CD14-positive monocyte (primary cell): ENCODE data around the gene ZNF512. TPM values are rescaled to one million over a fixed set of nuclear protein-coding genes. Genes with fewer than 3 reads are reported as not detected.
"Not testable (repeated sequence)": the region's sequence is repeated elsewhere in the genome, so short reads cannot be mapped to it uniquely, and the experiment has no call there.

Source experiments
- DNase-seq, 3 donors: peaks; one replicate each; pipeline ENCODE4 v3.0.0-alpha.2; 2011 to 2022
- H2AFZ ChIP-seq: 2 replicates; pipeline ENCODE4 v1.6.0; 2012; ENCODE audit warnings: mild to moderate bottlenecking, low read depth, low read length, inconsistent platforms; ENCODE audit not compliant: insufficient read depth, poor library complexity, severe bottlenecking
- H3K27ac ChIP-seq, 2 donors: 1 replicate in 1 of 2; 2 replicates in 1 of 2; pipeline ENCODE4 v1.5.1; 2012 to 2013; ENCODE audit warnings: low read length in 2 of 2, control low read depth in 1 of 2, inconsistent platforms in 1 of 2, low read depth in 1 of 2, mild to moderate bottlenecking in 1 of 2
- H3K27me3 ChIP-seq, 2 donors: one replicate each; pipeline versions ENCODE4 v1.6.0 to v1.6.1; 2011 to 2013; ENCODE audit warnings: low read length in 2 of 2; ENCODE audit not compliant: control insufficient read depth in 2 of 2, insufficient read depth in 2 of 2
- H3K36me3 ChIP-seq, 2 donors: replicated peaks in 1 of 2; 1 replicate in 1 of 2; 2 replicates in 1 of 2; pipeline versions ENCODE4 v1.5.1 to v1.6.1; 2012 to 2013; ENCODE audit warnings: low read length in 2 of 2, control low read depth in 1 of 2, inconsistent platforms in 1 of 2, mild to moderate bottlenecking in 1 of 2; ENCODE audit not compliant: insufficient read depth in 2 of 2, control insufficient read depth in 1 of 2
- H3K4me1 ChIP-seq, 2 donors: 1 replicate in 1 of 2; 2 replicates in 1 of 2; pipeline versions ENCODE4 v1.5.1 to v1.6.1; 2012 to 2013; ENCODE audit warnings: low read length in 2 of 2, control low read depth in 1 of 2, inconsistent platforms in 1 of 2, mild to moderate bottlenecking in 1 of 2, moderate library complexity in 1 of 2; ENCODE audit not compliant: insufficient read depth in 2 of 2, control insufficient read depth in 1 of 2
- H3K4me2 ChIP-seq: replicated peaks from 2 replicates; pipeline ENCODE3; 2012; ENCODE audit warnings: low read length, moderate library complexity, mild to moderate bottlenecking; ENCODE audit not compliant: poor library complexity, severe bottlenecking; ENCODE audit errors: extremely low read depth
- H3K4me3 ChIP-seq, 3 experiments: fragments of 200-600 bp in 1 of 3; sonication (generic) in 1 of 3; replicated peaks in 1 of 3; 1 replicate in 2 of 3; 2 replicates in 1 of 3; pipeline ENCODE4 v1.5.1; 2011 to 2013; ENCODE audit warnings: low read length in 3 of 3, mild to moderate bottlenecking in 3 of 3, control low read depth in 2 of 3, low read depth in 2 of 3, inconsistent platforms in 1 of 3, moderate library complexity in 1 of 3
- H3K79me2 ChIP-seq: 2 replicates; pipeline ENCODE4 v1.6.0; 2012; ENCODE audit warnings: mild to moderate bottlenecking, control low read depth, inconsistent platforms, low read length, moderate library complexity; ENCODE audit not compliant: insufficient read depth
- H3K9ac ChIP-seq: 2 replicates; pipeline ENCODE4 v1.6.0; 2017; ENCODE audit warnings: low read length, mild to moderate bottlenecking; ENCODE audit not compliant: insufficient read depth, poor library complexity, severe bottlenecking
- H3K9me3 ChIP-seq, 2 donors: replicated peaks in 1 of 2; 1 replicate in 1 of 2; 2 replicates in 1 of 2; pipeline versions ENCODE4 v1.5.1 to v1.6.1; 2012 to 2013; ENCODE audit warnings: low read length in 2 of 2, control low read depth in 1 of 2; ENCODE audit not compliant: control insufficient read depth in 1 of 2, insufficient read depth in 1 of 2
- H4K20me1 ChIP-seq: 2 replicates; pipeline ENCODE4 v1.6.0; 2012; ENCODE audit warnings: mild to moderate bottlenecking, low read length, control low read depth, moderate library complexity; ENCODE audit not compliant: insufficient read depth
- H3K27ac Mint-ChIP-seq, 7 donors: one replicate each; pipeline ENCODE4 v1.8.0; 2020; ENCODE audit warnings: mild to moderate bottlenecking in 7 of 7, mixed read lengths in 7 of 7, moderate library complexity in 6 of 7, inconsistent platforms in 2 of 7
- H3K27me3 Mint-ChIP-seq, 3 donors: one replicate each; pipeline ENCODE4 v1.8.0; 2021 to 2022; ENCODE audit warnings: low read depth in 3 of 3, mild to moderate bottlenecking in 3 of 3, mixed read lengths in 3 of 3, moderate library complexity in 3 of 3, inconsistent platforms in 1 of 3
- H3K36me3 Mint-ChIP-seq, 2 donors: one replicate each; pipeline ENCODE4 v1.8.0; 2020; ENCODE audit warnings: mixed read lengths in 2 of 2, inconsistent platforms in 1 of 2, mild to moderate bottlenecking in 1 of 2
- H3K4me1 Mint-ChIP-seq: one replicate; pipeline ENCODE4 v1.8.0; 2020; ENCODE audit warnings: mild to moderate bottlenecking, mixed read lengths
- H3K4me3 Mint-ChIP-seq, 2 donors: one replicate each; pipeline ENCODE4 v1.8.0; 2020; ENCODE audit warnings: mild to moderate bottlenecking in 2 of 2, mixed read lengths in 2 of 2, moderate library complexity in 1 of 2
- H3K9me3 Mint-ChIP-seq, 7 donors: one replicate each; pipeline ENCODE4 v1.8.0; 2020 to 2022; ENCODE audit warnings: mixed read lengths in 7 of 7, mild to moderate bottlenecking in 6 of 7, moderate library complexity in 6 of 7, inconsistent platforms in 2 of 7
- CTCF ChIP-seq: fragments of 200-600 bp; IDR thresholded peaks from one replicate; pipeline ENCODE4 v1.8.0; 2022; ENCODE audit warnings: antibody characterized with exemption, mild to moderate bottlenecking
- WGBS: methylation state at CpG from one replicate; pipeline ENCODE4 v1.1.5; 2013; ENCODE audit warnings: missing lambda C conversion rate; ENCODE audit not compliant: insufficient coverage; 5-methylcytosine and 5-hydroxymethylcytosine counted together
- intact Hi-C, 2 donors: fragments of 100-400 bp; cut with micrococcal nuclease; formaldehyde crosslinking; loops; one replicate each; pipeline versions ENCODE4 v1.15.0 to v1.15.1; 2023
- polyA plus RNA-seq, 3 donors: library from polyadenylated mRNA; depleted of rRNA in 1 of 3; unstranded in 2 of 3; stranded (reverse) in 1 of 3; fragments of 300-500 nt in 2 of 3; fragments of >200 nt in 1 of 3; fragmentation: Illumina TruSeq in 2 of 3; gene quantifications; 1 replicate in 2 of 3; 2 replicates in 1 of 3; pipeline ENCODE4 v1.2.3, GENCODE V29; 2012 to 2021

Gene ZNF512
- polyA plus RNA-seq, 3 donors, result 6.7 to 13.1 (median 12.8) TPM

- H3K27me3 ChIP-seq, H3K4me3 Mint-ChIP-seq, H3K36me3 ChIP-seq, H3K36me3 Mint-ChIP-seq, H3K4me3 ChIP-seq, H2AFZ ChIP-seq, H3K4me1 Mint-ChIP-seq, intact Hi-C loops, H3K27ac ChIP-seq, H3K4me1 ChIP-seq, H3K9me3 ChIP-seq, H3K9ac ChIP-seq, H3K4me2 ChIP-seq, H3K9me3 Mint-ChIP-seq, H3K27ac Mint-ChIP-seq, H4K20me1 ChIP-seq, DNase-seq, H3K79me2 ChIP-seq: not testable (repeated sequence)
- H3K27me3 Mint-ChIP-seq, result peaks cover 0 to 14% (median 2%) of the 10 kb centered on the region in 3 donors
- no CpG with 5 or more reads among the region's 35 CpGs for WGBS
Observed at GRCh38 chr2:27539649-27540048, 43.2 kb upstream of the ZNF512 start.

- Histone ChIP-seq H3K36me3 (no peaks in the 10 kb centered on the region), H3K4me3 (no peak overlapping the region), H3K79me2 (no peaks in the 10 kb centered on the region), H2AFZ (no peak overlapping the region), H3K27me3 (no peaks in the 10 kb centered on the region), H3K4me1 (no peaks in the 10 kb centered on the region), H3K9me3 (no peaks in the 10 kb centered on the region), H3K27ac (no peak overlapping the region), H3K9ac (no peak overlapping the region), H3K4me2 (no peak overlapping the region), H4K20me1 (no peaks in the 10 kb centered on the region)
- Mint-ChIP-seq H3K4me3 (no peak overlapping the region), H3K27ac (no peak overlapping the region), H3K27me3 (peaks cover 0 to 2% (median 0%) of the 10 kb centered on the region in 3 donors), H3K4me1 (no peaks in the 10 kb centered on the region), H3K9me3 (peaks cover 0 to 8% (median 2%) of the 10 kb centered on the region in 7 donors), H3K36me3 (no peaks in the 10 kb centered on the region)
- TF ChIP-seq CTCF, result no peak
- WGBS, result 91% methylated on average over 4 of the region's 6 CpGs
- no peak for DNase-seq
- intact Hi-C loops, result no loop called here
Observed at GRCh38 chr2:27544143-27544821, 38.6 kb upstream of the ZNF512 start.
